Measurements from ENCODE around the gene SCUBE1. TPM values are rescaled to one million over a fixed set of nuclear protein-coding genes. Genes with fewer than 3 reads are reported as not detected.

Gene SCUBE1
- total and polyA plus RNA-seq, 2 of the 8 experiments (the other 6 are each of a cell fraction or from before 2014, with no cell fraction given): 2.3 to 4.9 TPM

DNA sequence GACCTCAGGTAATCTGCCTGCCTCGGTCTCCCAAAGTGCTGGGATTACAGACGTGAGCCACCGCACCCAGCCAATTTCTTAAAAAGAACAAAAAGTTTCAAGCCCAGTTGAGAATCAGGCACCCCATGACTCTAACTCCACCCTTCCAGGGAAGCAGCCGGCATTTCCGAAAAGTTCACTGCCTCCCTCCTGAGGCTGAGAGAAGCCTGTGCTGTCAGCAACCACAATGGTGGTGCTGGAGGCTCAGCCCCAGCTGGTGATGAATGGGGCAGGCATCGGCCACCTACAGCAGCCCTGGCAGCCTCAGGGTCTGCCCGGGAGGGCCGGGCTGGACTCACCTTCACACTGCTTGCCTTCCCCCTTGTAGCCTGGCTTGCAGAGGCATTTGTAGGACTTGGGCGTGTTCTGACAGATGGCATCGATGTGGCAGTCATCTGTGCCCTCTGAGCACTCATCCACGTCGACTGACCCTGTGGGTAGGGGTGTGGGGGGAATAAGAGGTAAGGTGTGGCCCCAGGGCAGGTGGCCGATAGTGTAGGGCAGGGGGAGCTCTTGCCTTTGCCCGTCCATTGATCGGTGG is 4.3 kb downstream of the SCUBE1 start:
- no peak overlapping the region for H3K23ac ChIP-seq (ENCODE audit: insufficient read length)
- no peak overlapping the region for H2BK120ac ChIP-seq (replicated peaks; ENCODE audit: low read depth, low read length)
- H3K56ac ChIP-seq (replicated peaks; ENCODE audit: insufficient read length, low read depth, low read length): no peak overlapping the region
- no peak overlapping the region for H4K91ac ChIP-seq (replicated peaks; ENCODE audit: insufficient read length, low read length)
- H3K27ac ChIP-seq (ENCODE audit: low read depth, low read length): no peak overlapping the region
- H4K5ac ChIP-seq (ENCODE audit: insufficient read length, low read depth, low read length): no peak overlapping the region
- POLR2A ChIA-PET (ENCODE audit: partially characterized antibody): interaction anchor here (0.6 kb wide), 1 partner anchor 81 kb away, joined by 3 read pairs; no protein-coding TSS in a partner anchor
- no peaks in the 10 kb centered on the region for H3K79me2 ChIP-seq (ENCODE audit: control insufficient read depth in 1 of 2, insufficient read depth in 2 of 2, low read length in 2 of 2)
- peaks cover 10% of the 10 kb centered on the region; the same call in 1 of the 2 replicates for H3K23me2 ChIP-seq (ENCODE audit: low read depth, low read length)
- no peak overlapping the region for H3K4me2 ChIP-seq (ENCODE audit: insufficient read depth in 1 of 2, low read depth in 2 of 2, low read length in 2 of 2)
- H2AFZ ChIP-seq (ENCODE audit: low read length): no peak overlapping the region
- no peak overlapping the region for H3K4ac ChIP-seq (replicated peaks; ENCODE audit: insufficient read length, low read depth, low read length)
- WGBS, 2 experiments (ENCODE audit: extremely low coverage in 1 of 2, insufficient coverage in 1 of 2, insufficient read length in 1 of 2, insufficient replicate concordance in 2 of 2, low coverage in 1 of 2, low lambda C conversion rate in 2 of 2, missing lambda C conversion rate in 1 of 2): 87% methylated on average over 15 of the region's 15 CpGs; no CpG with 5 or more reads in 1 of the 2 experiments
- H3K27me3 ChIP-seq (replicated peaks in 1 of 4; ENCODE audit: control insufficient read depth in 3 of 4, extremely low read depth in 1 of 4, insufficient read depth in 3 of 4, low read length in 3 of 4): peaks cover 21 to 30% (median 26%) of the 10 kb centered on the region in 4 experiments
- no peak overlapping the region for H2BK20ac ChIP-seq (ENCODE audit: low read length)
- H3K9ac ChIP-seq (replicated peaks in 1 of 4; ENCODE audit: extremely low read depth in 1 of 4, low read depth in 3 of 4, low read length in 3 of 4): no peak overlapping the region
- no peak overlapping the region for H4K8ac ChIP-seq (ENCODE audit: extremely low read depth, insufficient read depth, low read length)
- DNase-seq (ENCODE audit: low read depth in 1 of 2, low spot score in 2 of 2) (no peak), FAIRE-seq (no peak)
- no peak overlapping the region for H3K18ac ChIP-seq (ENCODE audit: extremely low read depth, low read length)
- H3K9me3 ChIP-seq (ENCODE audit: insufficient read depth in 2 of 2, low read depth in 1 of 2, low read length in 1 of 2): no peaks in the 10 kb centered on the region
- peaks cover 0 to 4% of the 10 kb centered on the region in 2 experiments for H4K20me1 ChIP-seq (replicated peaks in 1 of 2; ENCODE audit: control insufficient read depth in 1 of 2, insufficient read depth in 2 of 2, low read length in 2 of 2)
- no peak overlapping the region for H3K4me3 ChIP-seq (ENCODE audit: extremely low read depth in 1 of 4, insufficient read depth in 2 of 4, low read depth in 3 of 4, low read length in 4 of 4)
- H3K36me3 ChIP-seq (ENCODE audit: control insufficient read depth in 2 of 4, insufficient read depth in 4 of 4, low read length in 3 of 4): no peaks in the 10 kb centered on the region; a peak in 1 of 8 replicates
- 0 out of 2 replicates have a peak overlapping the region, but pooled peaks have one; percentile 21 for H2BK12ac ChIP-seq (ENCODE audit: low read depth, low read length)
- no peak overlapping the region for H2BK15ac ChIP-seq (ENCODE audit: low read length)
- H3K4me1 ChIP-seq (replicated peaks in 1 of 4; ENCODE audit: control insufficient read depth in 3 of 4, insufficient read depth in 4 of 4, low read length in 3 of 4): peaks cover 0 to 6% (median 2%) of the 10 kb centered on the region in 4 experiments; a peak in 3 of 7 replicates
- CTCF ChIA-PET (ENCODE audit: partially characterized antibody): interaction anchor here (0.8 to 14.2 kb wide), 9 partner anchors 12 to 132 kb away, joined by 3 to 335 read pairs (median 3); no protein-coding TSS in a partner anchor
- H3K79me1 ChIP-seq (ENCODE audit: low read depth, low read length): no peaks in the 10 kb centered on the region
- H2AK5ac ChIP-seq (ENCODE audit: low read depth, low read length): no peak overlapping the region; the same call in 1 of the 2 replicates
- no peak overlapping the region for H3K14ac ChIP-seq (ENCODE audit: insufficient read length)
- no peak overlapping the region for H2BK5ac ChIP-seq (ENCODE audit: low read depth, low read length)
- TF ChIP-seq, protein P1, sequence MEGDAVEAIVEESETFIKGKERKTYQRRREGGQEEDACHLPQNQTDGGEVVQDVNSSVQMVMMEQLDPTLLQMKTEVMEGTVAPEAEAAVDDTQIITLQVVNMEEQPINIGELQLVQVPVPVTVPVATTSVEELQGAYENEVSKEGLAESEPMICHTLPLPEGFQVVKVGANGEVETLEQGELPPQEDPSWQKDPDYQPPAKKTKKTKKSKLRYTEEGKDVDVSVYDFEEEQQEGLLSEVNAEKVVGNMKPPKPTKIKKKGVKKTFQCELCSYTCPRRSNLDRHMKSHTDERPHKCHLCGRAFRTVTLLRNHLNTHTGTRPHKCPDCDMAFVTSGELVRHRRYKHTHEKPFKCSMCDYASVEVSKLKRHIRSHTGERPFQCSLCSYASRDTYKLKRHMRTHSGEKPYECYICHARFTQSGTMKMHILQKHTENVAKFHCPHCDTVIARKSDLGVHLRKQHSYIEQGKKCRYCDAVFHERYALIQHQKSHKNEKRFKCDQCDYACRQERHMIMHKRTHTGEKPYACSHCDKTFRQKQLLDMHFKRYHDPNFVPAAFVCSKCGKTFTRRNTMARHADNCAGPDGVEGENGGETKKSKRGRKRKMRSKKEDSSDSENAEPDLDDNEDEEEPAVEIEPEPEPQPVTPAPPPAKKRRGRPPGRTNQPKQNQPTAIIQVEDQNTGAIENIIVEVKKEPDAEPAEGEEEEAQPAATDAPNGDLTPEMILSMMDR (IDR thresholded peaks at IDR 0.05; ENCODE audit: control extremely low read depth in 1 of 3, insufficient read depth in 1 of 3, low read depth in 1 of 3, low read length in 3 of 3): peak in 2 of 3 experiments; percentile 4 to 14; a peak in 2 of 4 replicates
- peak in 1 of 2 experiments; percentile 36; a peak in 2 of 4 replicates for TF ChIP-seq RAD21 (IDR thresholded peaks at IDR 0.05 in 1 of 2, conservative IDR thresholded peaks at IDR 0.05 in 1 of 2; ENCODE audit: low read depth in 2 of 2, low read length in 2 of 2)
